MCF 10A (cell line): ENCODE results near the gene ZFYVE28. TPM values are rescaled to one million over a fixed set of nuclear protein-coding genes. Genes with fewer than 3 reads are reported as not detected.

Experiments used
- BruUV-seq: library from RNA; stranded (reverse); fragments of 400-500 nt; replicated peaks from 2 replicates; lab custom pipeline; 2021; lab: Mats Ljungman, UMichigan
- CTCF ChIA-PET: fragments of 300-600 bp; sonication (Branson Sonifier 250); formaldehyde crosslinking; extraction: SDS; loops from one replicate; lab custom pipeline; 2021; ENCODE audit warnings: antibody characterized with exemption, inconsistent platforms; lab: Yijun Ruan, JAX
- POLR2A ChIA-PET: fragments of 300-600, 350-650 bp; sonication (Branson Sonifier 250); formaldehyde crosslinking; extraction: SDS; loops from one replicate; lab custom pipeline; 2020; ENCODE audit warnings: antibody characterized with exemption, inconsistent platforms; lab: Yijun Ruan, JAX
- DNase-seq: peaks from one replicate; pipeline ENCODE4 v3.0.0-alpha.2; 2018; ENCODE audit not compliant: unreplicated experiment
- H3K27ac Mint-ChIP-seq: one replicate; pipeline ENCODE4 v1.8.0; 2022; ENCODE audit warnings: mild to moderate bottlenecking, low read depth, mixed read lengths; ENCODE audit not compliant: unreplicated experiment
- H3K27me3 Mint-ChIP-seq: one replicate; pipeline ENCODE4 v1.8.0; 2022; ENCODE audit warnings: mixed read lengths; ENCODE audit not compliant: insufficient read depth, unreplicated experiment
- H3K36me3 Mint-ChIP-seq: one replicate; pipeline ENCODE4 v1.8.0; 2022; ENCODE audit warnings: mild to moderate bottlenecking, moderate library complexity, mixed read lengths; ENCODE audit not compliant: insufficient read depth, unreplicated experiment
- H3K4me1 Mint-ChIP-seq: one replicate; pipeline ENCODE4 v1.8.0; 2022; ENCODE audit warnings: mixed read lengths; ENCODE audit not compliant: insufficient read depth, unreplicated experiment
- H3K4me3 Mint-ChIP-seq: one replicate; pipeline ENCODE4 v1.8.0; 2022; ENCODE audit warnings: mild to moderate bottlenecking, moderate library complexity, mixed read lengths; ENCODE audit not compliant: unreplicated experiment
- H3K9me3 Mint-ChIP-seq: one replicate; pipeline ENCODE4 v1.8.0; 2022; ENCODE audit warnings: mixed read lengths; ENCODE audit not compliant: unreplicated experiment
- intact Hi-C: fragments of 100-400 bp; cut with micrococcal nuclease; formaldehyde crosslinking; loops from 2 replicates; pipeline ENCODE4 v1.14.1; 2022
- total RNA-seq: library from RNA; stranded (reverse); gene quantifications from 2 replicates; pipeline ENCODE4 v1.2.3, GENCODE V29; 2022
- TF ChIP-seq, protein P1 (sequence below): fragments of 200-600 bp; IDR thresholded peaks from one replicate; pipeline ENCODE4 v1.8.0; 2022; ENCODE audit warnings: antibody characterized with exemption, mild to moderate bottlenecking; ENCODE audit not compliant: unreplicated experiment

Gene ZFYVE28
- total RNA-seq, 1 experiment from 2014 or later = 1.6 TPM

DNA sequence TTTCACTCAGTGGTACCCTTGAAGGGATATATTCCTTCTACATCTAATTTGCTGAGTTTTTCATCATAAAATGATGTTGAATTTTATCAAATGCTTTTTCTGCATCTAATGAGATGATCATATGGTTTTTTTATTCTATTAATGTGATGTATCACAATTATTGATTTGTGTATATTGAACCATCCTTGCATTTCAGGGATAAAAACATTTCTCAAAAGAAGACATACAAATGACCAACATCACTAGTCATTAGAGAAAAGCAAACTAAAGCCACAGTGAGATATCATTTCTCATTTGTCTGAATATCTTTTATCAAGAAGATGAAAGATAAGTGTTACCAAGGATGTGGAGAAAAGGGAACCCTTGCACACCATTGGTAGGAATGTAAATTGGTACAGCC lies 90.9 kb downstream of the ZFYVE28 start:
- ChIA-PET CTCF (no interaction called here), POLR2A (interaction anchor here (0.7 kb wide), 1 partner anchor 168 kb away, joined by 3 read pairs; no protein-coding TSS in a partner anchor)
- Mint-ChIP-seq H3K9me3 (peaks cover 7% of the 10 kb centered on the region), H3K27ac (no peak overlapping the region), H3K36me3 (no peaks in the 10 kb centered on the region), H3K4me3 (no peak overlapping the region), H3K27me3 (no peaks in the 10 kb centered on the region), H3K4me1 (peaks cover 20% of the 10 kb centered on the region)
- TF ChIP-seq, protein P1, sequence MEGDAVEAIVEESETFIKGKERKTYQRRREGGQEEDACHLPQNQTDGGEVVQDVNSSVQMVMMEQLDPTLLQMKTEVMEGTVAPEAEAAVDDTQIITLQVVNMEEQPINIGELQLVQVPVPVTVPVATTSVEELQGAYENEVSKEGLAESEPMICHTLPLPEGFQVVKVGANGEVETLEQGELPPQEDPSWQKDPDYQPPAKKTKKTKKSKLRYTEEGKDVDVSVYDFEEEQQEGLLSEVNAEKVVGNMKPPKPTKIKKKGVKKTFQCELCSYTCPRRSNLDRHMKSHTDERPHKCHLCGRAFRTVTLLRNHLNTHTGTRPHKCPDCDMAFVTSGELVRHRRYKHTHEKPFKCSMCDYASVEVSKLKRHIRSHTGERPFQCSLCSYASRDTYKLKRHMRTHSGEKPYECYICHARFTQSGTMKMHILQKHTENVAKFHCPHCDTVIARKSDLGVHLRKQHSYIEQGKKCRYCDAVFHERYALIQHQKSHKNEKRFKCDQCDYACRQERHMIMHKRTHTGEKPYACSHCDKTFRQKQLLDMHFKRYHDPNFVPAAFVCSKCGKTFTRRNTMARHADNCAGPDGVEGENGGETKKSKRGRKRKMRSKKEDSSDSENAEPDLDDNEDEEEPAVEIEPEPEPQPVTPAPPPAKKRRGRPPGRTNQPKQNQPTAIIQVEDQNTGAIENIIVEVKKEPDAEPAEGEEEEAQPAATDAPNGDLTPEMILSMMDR = no peak
- BruUV-seq = no TSS peak
- no peak for DNase-seq
- intact Hi-C loops = no loop called here

DNA sequence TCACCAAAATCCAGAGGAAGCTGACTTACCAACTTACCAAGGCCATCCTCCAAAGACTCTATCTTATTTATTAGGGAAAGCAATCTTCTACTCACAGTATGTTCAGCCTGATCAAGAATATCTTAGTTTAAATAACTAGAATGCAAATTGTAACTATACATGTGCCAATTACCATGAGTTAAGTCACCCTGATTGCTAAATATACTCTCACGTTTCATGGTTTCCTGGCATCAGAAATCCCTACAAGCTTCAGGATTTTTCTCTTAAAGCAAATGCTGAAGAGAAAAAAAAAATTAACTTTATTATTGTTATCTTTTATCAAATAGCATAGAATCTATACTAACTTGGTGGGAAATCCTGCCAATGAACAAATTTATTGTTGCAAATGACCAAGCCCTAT lies 93.6 kb downstream of the ZFYVE28 start:
- peaks cover 8% of the 10 kb centered on the region for H3K4me1 Mint-ChIP-seq
- intact Hi-C loops = no loop called here
- CTCF ChIA-PET = no interaction called here

DNA sequence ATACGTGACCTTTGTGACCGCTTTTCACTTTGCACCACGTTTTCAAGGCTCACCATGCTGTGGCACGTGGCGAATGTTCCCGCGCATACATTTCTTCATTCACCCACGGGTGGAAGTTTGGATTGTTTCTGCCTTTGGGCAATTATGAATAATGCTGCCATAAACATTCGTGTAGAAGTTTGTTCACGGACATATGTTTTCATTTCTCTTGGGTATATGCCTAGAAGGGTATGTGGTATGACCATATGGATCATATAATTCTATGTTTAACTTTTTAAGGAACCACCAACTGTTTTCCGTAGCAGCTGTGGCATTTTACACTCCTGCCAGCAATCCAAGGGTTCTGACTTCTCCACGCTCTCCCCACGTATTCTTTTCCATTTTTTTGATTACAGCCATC lies 95.6 kb downstream of the ZFYVE28 start:
- H3K27me3 Mint-ChIP-seq = no peaks in the 10 kb centered on the region
- H3K4me1 Mint-ChIP-seq = peaks cover 5% of the 10 kb centered on the region
- peaks cover 7% of the 10 kb centered on the region for H3K9me3 Mint-ChIP-seq
- no TSS peak for BruUV-seq
- DNase-seq = no peak
- H3K27ac Mint-ChIP-seq = no peak overlapping the region
- intact Hi-C loops = no loop called here
- CTCF ChIA-PET = no interaction called here
- POLR2A ChIA-PET = no interaction called here
- TF ChIP-seq, protein P1 = no peak
- H3K36me3 Mint-ChIP-seq = no peaks in the 10 kb centered on the region
- no peak overlapping the region for H3K4me3 Mint-ChIP-seq

More for the DNA sequence above, 93.6 kb downstream of the ZFYVE28 start:
- DNase-seq = peak; percentile 17
- TF ChIP-seq, protein P1 = no peak
- H3K27ac Mint-ChIP-seq = no peak overlapping the region
- no peaks in the 10 kb centered on the region for H3K36me3 Mint-ChIP-seq
- no peak overlapping the region for H3K4me3 Mint-ChIP-seq
- H3K27me3 Mint-ChIP-seq = no peaks in the 10 kb centered on the region
- peaks cover 7% of the 10 kb centered on the region for H3K9me3 Mint-ChIP-seq
- POLR2A ChIA-PET = interaction anchor here (1.1 to 1.3 kb wide), 2 partner anchors 24 to 144 kb away, joined by 4 to 5 read pairs; partner anchors contain the start of gene RNF4
- BruUV-seq = no TSS peak

DNA sequence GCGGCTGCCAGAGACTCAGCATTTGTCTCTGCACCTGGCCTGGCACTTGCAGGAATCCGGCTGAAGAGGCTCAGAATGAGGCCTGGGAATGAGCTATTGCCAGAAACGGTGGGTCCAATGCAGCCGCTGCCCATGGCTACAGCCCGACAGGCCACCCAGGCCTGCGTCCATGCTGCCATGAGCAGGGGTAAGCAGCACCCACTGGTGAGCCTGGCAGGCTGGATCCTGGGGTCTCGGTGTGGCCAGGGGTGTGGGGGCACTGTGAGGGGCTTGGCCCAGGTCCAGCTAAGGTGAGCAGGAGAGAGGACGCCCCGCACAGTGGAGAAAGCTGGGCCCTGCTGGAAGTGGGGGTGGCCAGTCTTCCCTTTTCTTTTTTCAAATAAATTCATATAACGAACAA lies 96.2 kb downstream of the ZFYVE28 start:
- BruUV-seq = no TSS peak
- peaks cover 5% of the 10 kb centered on the region for H3K4me1 Mint-ChIP-seq
- H3K36me3 Mint-ChIP-seq = no peaks in the 10 kb centered on the region
- H3K27me3 Mint-ChIP-seq = no peaks in the 10 kb centered on the region
- no peak for DNase-seq
- H3K27ac Mint-ChIP-seq = no peak overlapping the region
- H3K9me3 Mint-ChIP-seq = peaks cover 7% of the 10 kb centered on the region
- intact Hi-C loops = no loop called here
- ChIA-PET CTCF (interaction anchor here (0.6 kb wide), 1 partner anchor 17 kb away, joined by 4 read pairs; no protein-coding TSS in a partner anchor), POLR2A (no interaction called here)
- TF ChIP-seq, protein P1 = no peak
- H3K4me3 Mint-ChIP-seq = no peak overlapping the region
